Endodermal cell (in vitro differentiated cells): ENCODE data around the gene LIN28A. TPM values are rescaled to one million over a fixed set of nuclear protein-coding genes. Genes with fewer than 3 reads are reported as not detected.
A peak's percentile ranks its signal among the peaks of the same experiment; 100 is the strongest.

Experiments
- DNase-seq: peaks from one replicate; pipeline ENCODE4 v3.0.0-alpha.2; 2017
- H3K27ac ChIP-seq: 2 replicates; pipeline ENCODE4 v1.5.1; 2013; ENCODE audit warnings: mild to moderate bottlenecking, low read depth, low read length, moderate library complexity
- H3K27me3 ChIP-seq: 2 replicates; pipeline ENCODE4 v1.6.1; 2013; ENCODE audit warnings: mild to moderate bottlenecking, low read length, moderate library complexity; ENCODE audit not compliant: insufficient read depth, control insufficient read depth, poor library complexity, severe bottlenecking
- H3K36me3 ChIP-seq: 2 replicates; pipeline ENCODE4 v1.7.0; 2013; ENCODE audit warnings: mild to moderate bottlenecking, low read length, moderate library complexity; ENCODE audit not compliant: control insufficient read depth, insufficient read depth
- H3K4me1 ChIP-seq: one replicate; pipeline ENCODE4 v1.7.0; 2013; ENCODE audit warnings: low read length; ENCODE audit not compliant: control insufficient read depth, insufficient read depth
- H3K4me3 ChIP-seq: 2 replicates; pipeline ENCODE4 v1.5.1; 2013; ENCODE audit warnings: mild to moderate bottlenecking, low read length, moderate library complexity
- H3K9ac ChIP-seq: 2 replicates; pipeline ENCODE4 v1.6.1; 2013; ENCODE audit warnings: mild to moderate bottlenecking, low read length, moderate library complexity; ENCODE audit not compliant: poor library complexity, severe bottlenecking; ENCODE audit errors: extremely low read depth
- H3K9me3 ChIP-seq: 2 replicates; pipeline ENCODE4 v1.6.1; 2013; ENCODE audit warnings: mild to moderate bottlenecking, low read length, moderate library complexity; ENCODE audit not compliant: control insufficient read depth
- H3K27ac Mint-ChIP-seq: 2 replicates; pipeline ENCODE4 v1.8.0; 2020; ENCODE audit warnings: mixed read lengths
- H3K27me3 Mint-ChIP-seq: 2 replicates; pipeline ENCODE4 v1.8.0; 2021; ENCODE audit warnings: mild to moderate bottlenecking, mixed read lengths; ENCODE audit not compliant: insufficient read depth
- H3K36me3 Mint-ChIP-seq: 2 replicates; pipeline ENCODE4 v1.8.0; 2020; ENCODE audit warnings: low read depth, mixed read lengths
- H3K4me1 Mint-ChIP-seq: 2 replicates; pipeline ENCODE4 v1.8.0; 2020; ENCODE audit warnings: mixed read lengths
- H3K4me3 Mint-ChIP-seq: 2 replicates; pipeline ENCODE4 v1.8.0; 2020; ENCODE audit warnings: mild to moderate bottlenecking, moderate library complexity, mixed read lengths
- H3K9me3 Mint-ChIP-seq: 2 replicates; pipeline ENCODE4 v1.8.0; 2020; ENCODE audit warnings: mild to moderate bottlenecking, mixed read lengths
- WGBS, 2 experiments: methylation state at CpG; one replicate each; pipeline versions ENCODE4 v1.1.5 to v1.1.7; 2013; ENCODE audit warnings: missing lambda C conversion rate in 2 of 2, mixed read lengths in 1 of 2; ENCODE audit not compliant: insufficient coverage in 1 of 2, insufficient read length in 1 of 2; 5-methylcytosine and 5-hydroxymethylcytosine counted together
- total RNA-seq, 2 donors: library from RNA; stranded (reverse); fragmentation: NEBNext Ultra II Directional in 1 of 2; extraction: Animal tissue kit (Norgen Biotek cat#: 25700) in 1 of 2; gene quantifications; 2 replicates in 1 of 2; 3 replicates in 1 of 2; pipeline ENCODE4 v1.2.1, GENCODE V29; 2021
- TF ChIP-seq, protein P1 (sequence below): fragments of 200-600 bp; sonication (generic); conservative IDR thresholded peaks from 2 replicates; pipeline ENCODE4 v1.5.0; 2021; ENCODE audit warnings: antibody characterized with exemption, mild to moderate bottlenecking

Gene LIN28A
- total RNA-seq, 2 donors from 2014 or later = 867 to 1,041 TPM

DNA sequence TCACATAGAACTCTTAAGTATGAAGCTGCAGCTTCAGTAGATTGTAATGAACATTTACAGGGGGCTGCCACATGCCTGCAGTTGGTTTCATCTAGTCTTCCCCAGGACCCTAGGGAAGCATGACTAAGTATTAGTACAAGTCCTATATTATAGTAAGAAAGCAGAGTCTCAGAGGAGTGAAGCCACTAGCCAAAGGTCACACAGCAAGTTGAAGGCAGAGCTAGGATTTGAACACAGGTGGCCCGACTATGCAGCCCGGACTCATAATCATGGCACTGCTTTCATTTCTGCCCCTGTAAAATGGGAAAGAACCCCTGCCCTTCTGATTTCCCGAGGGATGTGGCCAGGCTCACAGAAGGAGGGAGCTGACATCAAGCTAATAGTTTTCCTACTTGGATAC lies 48.3 kb upstream of the LIN28A start:
- H3K9ac ChIP-seq = no peak overlapping the region
- H3K4me1 Mint-ChIP-seq = peaks cover 15% of the 10 kb centered on the region
- peaks cover 79% of the 10 kb centered on the region for H3K27me3 Mint-ChIP-seq
- peaks cover 4% of the 10 kb centered on the region for H3K4me1 ChIP-seq
- H3K4me3 Mint-ChIP-seq = no peak overlapping the region
- no peak overlapping the region for H3K27ac ChIP-seq
- H3K4me3 ChIP-seq = no peak overlapping the region
- WGBS, 2 experiments = 94 to 96% methylated on average over 3 of the region's 3 CpGs
- TF ChIP-seq, protein P1, sequence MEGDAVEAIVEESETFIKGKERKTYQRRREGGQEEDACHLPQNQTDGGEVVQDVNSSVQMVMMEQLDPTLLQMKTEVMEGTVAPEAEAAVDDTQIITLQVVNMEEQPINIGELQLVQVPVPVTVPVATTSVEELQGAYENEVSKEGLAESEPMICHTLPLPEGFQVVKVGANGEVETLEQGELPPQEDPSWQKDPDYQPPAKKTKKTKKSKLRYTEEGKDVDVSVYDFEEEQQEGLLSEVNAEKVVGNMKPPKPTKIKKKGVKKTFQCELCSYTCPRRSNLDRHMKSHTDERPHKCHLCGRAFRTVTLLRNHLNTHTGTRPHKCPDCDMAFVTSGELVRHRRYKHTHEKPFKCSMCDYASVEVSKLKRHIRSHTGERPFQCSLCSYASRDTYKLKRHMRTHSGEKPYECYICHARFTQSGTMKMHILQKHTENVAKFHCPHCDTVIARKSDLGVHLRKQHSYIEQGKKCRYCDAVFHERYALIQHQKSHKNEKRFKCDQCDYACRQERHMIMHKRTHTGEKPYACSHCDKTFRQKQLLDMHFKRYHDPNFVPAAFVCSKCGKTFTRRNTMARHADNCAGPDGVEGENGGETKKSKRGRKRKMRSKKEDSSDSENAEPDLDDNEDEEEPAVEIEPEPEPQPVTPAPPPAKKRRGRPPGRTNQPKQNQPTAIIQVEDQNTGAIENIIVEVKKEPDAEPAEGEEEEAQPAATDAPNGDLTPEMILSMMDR = no peak
- no peak overlapping the region for H3K27ac Mint-ChIP-seq
- H3K36me3 Mint-ChIP-seq = no peaks in the 10 kb centered on the region
- no peaks in the 10 kb centered on the region for H3K36me3 ChIP-seq
- no peak for DNase-seq
- H3K9me3 Mint-ChIP-seq = no peaks in the 10 kb centered on the region
- peaks cover 44% of the 10 kb centered on the region for H3K27me3 ChIP-seq
- H3K9me3 ChIP-seq = no peaks in the 10 kb centered on the region

DNA sequence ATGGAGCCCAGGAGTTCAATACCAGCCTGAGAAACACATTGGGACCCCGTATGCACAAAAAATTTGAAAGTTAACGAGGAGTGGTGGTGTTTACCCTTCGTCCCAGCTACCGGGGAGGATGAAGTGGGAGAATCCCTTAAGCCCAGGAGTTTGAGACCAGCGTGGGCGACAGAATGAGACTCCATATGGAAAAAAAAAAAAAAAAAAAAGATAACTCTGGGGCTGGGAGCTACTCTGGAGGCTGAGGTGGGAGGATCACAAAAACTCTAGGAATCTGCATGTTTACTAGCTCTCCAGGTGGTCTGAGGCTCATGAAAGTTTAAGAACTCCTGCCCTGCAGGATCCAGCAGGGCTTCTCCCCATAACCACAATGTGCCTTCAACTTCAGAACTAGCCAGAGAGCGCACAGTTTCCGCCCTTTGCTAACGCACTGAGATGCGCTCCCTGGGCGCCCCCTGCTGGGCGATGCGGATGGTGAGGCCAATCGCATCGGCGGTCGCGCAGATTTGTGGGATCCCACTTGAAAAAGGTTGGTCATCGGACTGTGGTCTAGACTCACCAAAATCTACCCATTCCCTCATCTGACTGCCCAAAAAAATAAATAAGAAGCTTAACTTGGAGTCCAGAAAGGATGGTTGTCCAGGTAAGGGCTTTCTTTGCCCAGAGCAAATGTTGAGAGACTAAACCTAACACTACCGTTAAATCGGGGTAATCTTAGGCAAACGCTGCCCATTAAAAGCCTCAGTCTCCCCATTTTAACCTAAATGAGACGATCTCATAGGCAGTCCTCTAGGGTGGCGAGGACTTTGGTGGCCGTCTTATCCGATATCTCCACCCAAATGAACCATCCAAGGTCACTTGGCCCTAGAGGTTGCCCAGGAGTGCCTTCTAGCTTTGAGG lies 46.8 kb upstream of the LIN28A start:
- TF ChIP-seq, protein P1 = peak; percentile 99
- Mint-ChIP-seq H3K4me3 (no peak overlapping the region), H3K36me3 (no peaks in the 10 kb centered on the region), H3K27me3 (peaks cover 69% of the 10 kb centered on the region), H3K9me3 (no peaks in the 10 kb centered on the region), H3K4me1 (peaks cover 11% of the 10 kb centered on the region), H3K27ac (no peak overlapping the region)
- no peaks in the 10 kb centered on the region for H3K36me3 ChIP-seq
- H3K4me1 ChIP-seq = peaks cover 4% of the 10 kb centered on the region
- peaks cover 44% of the 10 kb centered on the region for H3K27me3 ChIP-seq
- H3K27ac ChIP-seq = no peak overlapping the region
- peak; percentile 96 for DNase-seq
- H3K9me3 ChIP-seq = no peaks in the 10 kb centered on the region
- H3K9ac ChIP-seq = no peak overlapping the region
- 44 to 61% methylated on average over 14 to 26 of the region's 26 CpGs for WGBS, 2 experiments
- no peak overlapping the region for H3K4me3 ChIP-seq

DNA sequence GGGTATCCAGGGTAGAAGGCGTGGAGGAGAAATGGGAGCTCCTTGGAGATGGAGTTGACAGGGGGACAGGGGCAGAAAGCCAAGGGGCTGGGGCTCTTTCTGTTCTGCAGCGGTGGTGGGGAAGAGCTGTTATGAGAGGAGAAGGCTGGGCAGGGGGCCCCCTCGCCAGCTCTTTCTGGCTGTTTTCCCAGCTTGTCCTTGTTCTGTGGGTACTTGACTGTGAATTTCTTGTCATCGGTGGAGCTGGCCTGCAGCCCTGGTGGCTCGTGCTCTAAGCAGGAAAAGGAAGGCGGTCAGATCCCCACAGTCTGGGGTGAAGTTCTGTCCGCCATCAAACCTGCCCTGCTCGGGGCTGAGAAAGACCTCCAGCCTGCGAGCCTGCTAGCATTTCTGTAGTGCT lies 45.7 kb upstream of the LIN28A start:
- no peak overlapping the region for H3K27ac Mint-ChIP-seq
- TF ChIP-seq, protein P1 = no peak
- H3K9ac ChIP-seq = no peak overlapping the region
- peaks cover 7% of the 10 kb centered on the region for H3K4me1 Mint-ChIP-seq
- H3K4me3 ChIP-seq = no peak overlapping the region
- WGBS, 2 experiments = 91 to 93% methylated on average over 8 to 9 of the region's 9 CpGs
- no peaks in the 10 kb centered on the region for H3K36me3 Mint-ChIP-seq
- no peaks in the 10 kb centered on the region for H3K9me3 ChIP-seq
- H3K27ac ChIP-seq = no peak overlapping the region
- H3K27me3 Mint-ChIP-seq = peaks cover 57% of the 10 kb centered on the region
- no peaks in the 10 kb centered on the region for H3K36me3 ChIP-seq
- H3K4me1 ChIP-seq = peaks cover 4% of the 10 kb centered on the region
- DNase-seq = no peak
- peaks cover 34% of the 10 kb centered on the region for H3K27me3 ChIP-seq
- H3K9me3 Mint-ChIP-seq = no peaks in the 10 kb centered on the region
- H3K4me3 Mint-ChIP-seq = no peak overlapping the region
